Loucy (cell line): Measurements from ENCODE around the gene GOLGA5.
"Not testable (repeated sequence)": the region's sequence is repeated elsewhere in the genome, so short reads cannot be mapped to it uniquely, and the experiment has no call there.

ENCODE experiments used
- H2AFZ ChIP-seq: fragments of 200-600 bp; sonication (generic); 2 replicates; pipeline ENCODE4 v1.6.0; 2016; ENCODE audit warnings: antibody characterized with exemption, mild to moderate bottlenecking, low read length, moderate library complexity
- H3F3A ChIP-seq: fragments of 200-600 bp; 2 replicates; pipeline ENCODE4 v1.6.0; 2016; ENCODE audit warnings: antibody characterized with exemption, low read depth, mild to moderate bottlenecking
- H3K27me3 ChIP-seq: fragments of 200-600 bp; sonication (generic); 2 replicates; pipeline ENCODE4 v1.6.1; 2014; ENCODE audit warnings: low read length, mild to moderate bottlenecking; ENCODE audit not compliant: insufficient read depth, poor library complexity, severe bottlenecking
- H3K36me3 ChIP-seq: fragments of 200-600 bp; sonication (generic); 2 replicates; pipeline ENCODE4 v1.6.1; 2016; ENCODE audit warnings: low read length; ENCODE audit not compliant: insufficient read depth
- H3K4me1 ChIP-seq: fragments of 200-600 bp; sonication (generic); 2 replicates; pipeline ENCODE4 v1.5.1; 2014; ENCODE audit warnings: low read length, mild to moderate bottlenecking; ENCODE audit not compliant: insufficient read depth, poor library complexity, severe bottlenecking
- H3K4me2 ChIP-seq: fragments of 200-600 bp; sonication (generic); 2 replicates; pipeline ENCODE4 v1.6.0; 2014; ENCODE audit warnings: antibody characterized with exemption, low read length, low read depth, mild to moderate bottlenecking; ENCODE audit not compliant: poor library complexity, severe bottlenecking
- H3K4me3 ChIP-seq: fragments of 200-600 bp; sonication (generic); 2 replicates; pipeline ENCODE4 v1.5.1; 2014; ENCODE audit warnings: low read length, mild to moderate bottlenecking, mixed read lengths; ENCODE audit not compliant: poor library complexity, severe bottlenecking
- H3K79me2 ChIP-seq: fragments of 200-600 bp; sonication (generic); 2 replicates; pipeline ENCODE4 v1.6.1; 2014; ENCODE audit warnings: low read length; ENCODE audit not compliant: insufficient read depth
- H3K9ac ChIP-seq: fragments of 200-600 bp; sonication (generic); 2 replicates; pipeline ENCODE4 v1.6.0; 2014; ENCODE audit warnings: mild to moderate bottlenecking, low read depth, low read length, moderate library complexity; ENCODE audit not compliant: poor library complexity, severe bottlenecking
- H3K9me2 ChIP-seq: fragments of 200-600 bp; sonication (generic); replicated peaks from 2 replicates; pipeline ENCODE4 v1.6.1; 2016; ENCODE audit warnings: low read depth, low read length, mixed read lengths
- H3K9me3 ChIP-seq: fragments of 200-600 bp; sonication (generic); 2 replicates; pipeline ENCODE4 v1.6.1; 2014; ENCODE audit warnings: mild to moderate bottlenecking, antibody characterized with exemption, low read length, low read depth; ENCODE audit not compliant: insufficient read depth
- H4K20me1 ChIP-seq: fragments of 200-600 bp; sonication (generic); 2 replicates; pipeline ENCODE4 v1.6.0; 2014; ENCODE audit warnings: antibody characterized with exemption, low read length, mild to moderate bottlenecking; ENCODE audit not compliant: insufficient read depth, poor library complexity, severe bottlenecking
- EZH2phosphoT487 ChIP-seq: fragments of 200-600 bp; IDR thresholded peaks from 2 replicates; pipeline ENCODE4 v1.6.1; 2018; ENCODE audit warnings: antibody characterized with exemption, mild to moderate bottlenecking, moderate library complexity, borderline replicate concordance
- TF ChIP-seq, protein P1 (sequence below): fragments of 200-600 bp; sonication (generic); conservative IDR thresholded peaks from 2 replicates; pipeline ENCODE4 v1.5.1; 2014; ENCODE audit warnings: mild to moderate bottlenecking, antibody characterized with exemption, low read length

GOLGA5 gene

GRCh38 chr14:92768795-92769194 lies 25.3 kb upstream of the GOLGA5 start:
- Histone ChIP-seq H3K79me2 (no peaks in the 10 kb centered on the region), H3F3A (no peaks in the 10 kb centered on the region), H3K4me3 (no peak overlapping the region), H3K36me3 (no peaks in the 10 kb centered on the region), H2AFZ (no peak overlapping the region), H3K9me2 (no peaks in the 10 kb centered on the region), H3K27me3 (no peaks in the 10 kb centered on the region), H3K4me1 (peaks cover 24% of the 10 kb centered on the region), H4K20me1 (no peaks in the 10 kb centered on the region), H3K9me3 (no peaks in the 10 kb centered on the region), H3K4me2 (no peak overlapping the region), H3K9ac (no peak overlapping the region)
- TF ChIP-seq EZH2phosphoT487 = no peak
- TF ChIP-seq, protein P1, sequence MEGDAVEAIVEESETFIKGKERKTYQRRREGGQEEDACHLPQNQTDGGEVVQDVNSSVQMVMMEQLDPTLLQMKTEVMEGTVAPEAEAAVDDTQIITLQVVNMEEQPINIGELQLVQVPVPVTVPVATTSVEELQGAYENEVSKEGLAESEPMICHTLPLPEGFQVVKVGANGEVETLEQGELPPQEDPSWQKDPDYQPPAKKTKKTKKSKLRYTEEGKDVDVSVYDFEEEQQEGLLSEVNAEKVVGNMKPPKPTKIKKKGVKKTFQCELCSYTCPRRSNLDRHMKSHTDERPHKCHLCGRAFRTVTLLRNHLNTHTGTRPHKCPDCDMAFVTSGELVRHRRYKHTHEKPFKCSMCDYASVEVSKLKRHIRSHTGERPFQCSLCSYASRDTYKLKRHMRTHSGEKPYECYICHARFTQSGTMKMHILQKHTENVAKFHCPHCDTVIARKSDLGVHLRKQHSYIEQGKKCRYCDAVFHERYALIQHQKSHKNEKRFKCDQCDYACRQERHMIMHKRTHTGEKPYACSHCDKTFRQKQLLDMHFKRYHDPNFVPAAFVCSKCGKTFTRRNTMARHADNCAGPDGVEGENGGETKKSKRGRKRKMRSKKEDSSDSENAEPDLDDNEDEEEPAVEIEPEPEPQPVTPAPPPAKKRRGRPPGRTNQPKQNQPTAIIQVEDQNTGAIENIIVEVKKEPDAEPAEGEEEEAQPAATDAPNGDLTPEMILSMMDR = no peak

- Histone ChIP-seq H3K79me2 (no peaks in the 10 kb centered on the region), H2AFZ (no peak overlapping the region), H3K4me3 (no peak overlapping the region), H3K9me3 (no peaks in the 10 kb centered on the region), H3K4me1 (peaks cover 30% of the 10 kb centered on the region), H3K36me3 (no peaks in the 10 kb centered on the region), H3K9me2 (no peaks in the 10 kb centered on the region), H3F3A (no peaks in the 10 kb centered on the region), H3K9ac (no peak overlapping the region), H3K4me2 (no peak overlapping the region), H4K20me1 (no peaks in the 10 kb centered on the region), H3K27me3 (no peaks in the 10 kb centered on the region)
- no peak for TF ChIP-seq EZH2phosphoT487
- TF ChIP-seq, protein P1 = no peak
Measured at GRCh38 chr14:92770484-92770883, 23.6 kb upstream of the GOLGA5 start.

DNA sequence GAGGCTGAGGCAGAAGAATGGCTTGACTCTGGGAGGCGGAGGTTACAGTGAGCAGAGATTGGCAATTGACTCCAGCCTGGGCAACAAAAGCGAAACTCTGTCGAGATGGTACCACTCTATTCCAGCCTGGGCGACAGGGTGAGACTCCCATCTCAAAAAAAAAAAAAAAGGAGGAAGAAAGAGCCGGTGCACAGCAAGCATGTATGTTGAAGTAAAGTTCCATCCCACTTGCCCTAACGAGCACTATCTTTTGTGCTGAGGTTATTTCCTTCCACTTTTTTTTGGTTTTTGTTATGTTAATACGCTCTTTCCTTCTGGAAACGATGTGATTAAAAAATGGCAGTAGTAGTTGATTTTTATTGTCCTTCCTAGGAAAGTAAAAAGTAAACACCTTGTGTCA lies 19.5 kb upstream of the GOLGA5 start:
- TF ChIP-seq, protein P1 = no peak
- no peak for TF ChIP-seq EZH2phosphoT487
- no peaks in the 10 kb centered on the region for H3K9me2 ChIP-seq
- no peak overlapping the region for H3K4me2 ChIP-seq
- no peaks in the 10 kb centered on the region for H3K79me2 ChIP-seq
- H3F3A ChIP-seq = no peaks in the 10 kb centered on the region
- no peaks in the 10 kb centered on the region for H3K9me3 ChIP-seq
- no peaks in the 10 kb centered on the region for H4K20me1 ChIP-seq
- no peak overlapping the region for H3K4me3 ChIP-seq
- no peak overlapping the region for H2AFZ ChIP-seq
- no peaks in the 10 kb centered on the region for H3K36me3 ChIP-seq
- peaks cover 21% of the 10 kb centered on the region for H3K4me1 ChIP-seq
- no peak overlapping the region for H3K9ac ChIP-seq
- no peaks in the 10 kb centered on the region for H3K27me3 ChIP-seq

- H3K9me3 ChIP-seq, H2AFZ ChIP-seq, H3K4me2 ChIP-seq, H3F3A ChIP-seq, H3K9ac ChIP-seq, H3K4me3 ChIP-seq, H4K20me1 ChIP-seq, H3K79me2 ChIP-seq, H3K36me3 ChIP-seq, H3K9me2 ChIP-seq, H3K27me3 ChIP-seq: not testable (repeated sequence)
- peaks cover 20% of the 10 kb centered on the region for H3K4me1 ChIP-seq
Measured at GRCh38 chr14:92775292-92775691, 18.8 kb upstream of the GOLGA5 start.

DNA sequence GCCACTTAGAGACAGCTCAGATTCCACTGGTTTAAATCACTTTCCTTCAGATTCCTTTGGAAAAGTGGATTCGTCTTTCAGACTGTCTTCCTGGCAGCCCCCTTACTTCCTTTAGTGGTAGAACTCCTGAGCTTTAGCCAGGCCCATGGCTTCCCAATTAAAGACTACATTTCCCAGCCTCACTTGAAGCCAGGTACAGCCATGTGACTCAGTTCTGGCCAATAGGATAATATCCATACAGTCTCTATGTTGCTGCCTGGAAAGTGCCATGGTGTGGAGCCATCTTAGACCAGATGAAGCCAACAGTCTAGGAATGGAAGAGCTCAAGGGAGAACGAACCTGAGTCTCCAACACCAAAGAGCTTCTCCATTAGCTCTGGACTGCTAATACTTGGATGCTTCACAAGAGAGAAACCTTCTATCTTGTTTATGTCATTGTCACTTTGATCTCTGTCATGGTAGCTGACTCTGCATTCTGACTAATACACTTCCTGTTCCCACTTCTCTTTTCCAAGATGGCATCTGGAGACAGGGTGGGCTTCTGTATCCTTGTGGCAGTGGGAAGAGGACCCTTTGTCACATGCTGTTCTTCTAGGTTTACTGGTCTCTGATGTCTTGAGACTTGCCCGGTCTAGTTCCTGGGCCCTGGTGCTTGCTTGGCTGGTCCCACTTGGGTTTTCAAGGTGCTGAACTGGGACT lies 15.1 kb upstream of the GOLGA5 start:
- H3K36me3 ChIP-seq, H3K79me2 ChIP-seq, H4K20me1 ChIP-seq, H3K9me2 ChIP-seq, H3K9ac ChIP-seq, H3K4me3 ChIP-seq, H3K9me3 ChIP-seq, H3K27me3 ChIP-seq, H3F3A ChIP-seq, H3K4me2 ChIP-seq: not testable (repeated sequence)
- peaks cover 26% of the 10 kb centered on the region for H3K4me1 ChIP-seq
- peak overlapping the region; percentile 34; the same call in 1 of the 2 replicates for H2AFZ ChIP-seq
